Measurements from ENCODE around the gene IGFLR1.

GRCh38 chr19:35736913-35737886 lies 5.1 kb downstream of the IGFLR1 start:
- TF ChIP-seq CTCF (IDR thresholded peaks at IDR 0.05; ENCODE audit: extremely low read depth in 1 of 2, insufficient read depth in 1 of 2, low read depth in 1 of 2, low read length in 2 of 2) (no peak), POLR2A (IDR thresholded peaks at IDR 0.05; ENCODE audit: low read depth, low read length) (no peak), EZH2 (IDR thresholded peaks at IDR 0.05; ENCODE audit: borderline replicate concordance, low read depth, low read length, severe bottlenecking) (no peak), JUN (IDR thresholded peaks at IDR 0.05; ENCODE audit: borderline replicate concordance, insufficient read depth, insufficient read length, low read depth) (no peak), MAX (IDR thresholded peaks at IDR 0.05; ENCODE audit: insufficient read depth, insufficient read length) (no peak), POLR2AphosphoS5 (IDR thresholded peaks at IDR 0.05; ENCODE audit: insufficient read depth, low read depth, low read length) (no peak)
